SK-N-SH (cell line): ENCODE data around the gene PODXL. TPM values are rescaled to one million over a fixed set of nuclear protein-coding genes. Genes with fewer than 3 reads are reported as not detected.

Source experiments
- CTCF ChIA-PET: fragments of 300-600, 350-600 bp; formaldehyde crosslinking; extraction: SDS; loops from one replicate; lab custom pipeline; 2021; lab: Yijun Ruan, JAX
- POLR2A ChIA-PET: fragments of 350-600 bp; sonication (Branson Sonifier 250); formaldehyde crosslinking; extraction: SDS; loops from one replicate; lab custom pipeline; 2020; ENCODE audit warnings: antibody characterized with exemption, inconsistent platforms; lab: Yijun Ruan, JAX
- DNase-seq: peaks from one replicate; pipeline ENCODE4 v3.0.0; 2012
- H2AFZ ChIP-seq: fragments of 200-600 bp; sonication (generic); 2 replicates; pipeline ENCODE4 v1.8.1; 2016; ENCODE audit warnings: antibody characterized with exemption, mild to moderate bottlenecking, low read depth
- H3F3A ChIP-seq: fragments of 200-600 bp; sonication (generic); replicated peaks from 2 replicates; pipeline ENCODE3; 2016; ENCODE audit warnings: antibody characterized with exemption, mild to moderate bottlenecking; ENCODE audit not compliant: insufficient read depth
- H3K27ac ChIP-seq, 2 experiments: fragments of 200-500 bp in 1 of 2; fragments of 200-600 bp in 1 of 2; sonication (Bioruptor generic) in 1 of 2; sonication (generic), shearing (Covaris generic) in 1 of 2; 2 replicates each; pipeline versions ENCODE4 v1.5.1 to v1.6.1; 2014 to 2016; ENCODE audit warnings: low read depth in 2 of 2, inconsistent platforms in 1 of 2, low read length in 1 of 2, mild to moderate bottlenecking in 1 of 2, mixed read lengths in 1 of 2
- H3K27me3 ChIP-seq: fragments of 200-600 bp; sonication (generic), shearing (Covaris generic); 2 replicates; pipeline ENCODE4 v1.6.1; 2016; ENCODE audit warnings: mixed run types; ENCODE audit not compliant: insufficient read depth
- H3K36me3 ChIP-seq, 2 experiments: fragments of 200-500 bp in 1 of 2; fragments of 200-600 bp in 1 of 2; sonication (Bioruptor generic) in 1 of 2; sonication (generic) in 1 of 2; replicated peaks in 1 of 2; 2 replicates each; pipeline versions ENCODE3 to v1.5.1; 2014 to 2016; ENCODE audit warnings: low read length in 1 of 2, mild to moderate bottlenecking in 1 of 2; ENCODE audit not compliant: insufficient read depth in 2 of 2, control insufficient read depth in 1 of 2
- H3K4me1 ChIP-seq, 2 experiments: fragments of 200-500 bp in 1 of 2; fragments of 200-600 bp in 1 of 2; sonication (Bioruptor generic) in 1 of 2; sonication (generic), shearing (Covaris generic) in 1 of 2; 2 replicates each; pipeline versions ENCODE4 v1.5.1 to v1.6.1; 2014 to 2016; ENCODE audit warnings: low read depth in 1 of 2, low read length in 1 of 2, mixed run types in 1 of 2; ENCODE audit not compliant: insufficient read depth in 2 of 2, control insufficient read depth in 1 of 2
- H3K4me2 ChIP-seq: fragments of 200-600 bp; sonication (generic), shearing (Covaris generic); 2 replicates; pipeline ENCODE4 v1.6.1; 2017; ENCODE audit warnings: mixed run types
- H3K4me3 ChIP-seq, 2 experiments: fragments of 200-500 bp in 1 of 2; fragments of 200-600 bp in 1 of 2; sonication (Bioruptor generic) in 1 of 2; sonication (generic), shearing (Covaris generic) in 1 of 2; 2 replicates each; pipeline versions ENCODE4 v1.5.1 to v1.8.1; 2014 to 2016; ENCODE audit warnings: low read depth in 2 of 2, inconsistent platforms in 1 of 2, low read length in 1 of 2, mild to moderate bottlenecking in 1 of 2, mixed read lengths in 1 of 2, moderate library complexity in 1 of 2
- H3K79me2 ChIP-seq: fragments of 200-600 bp; sonication (generic); 2 replicates; pipeline ENCODE4 v1.8.1; 2017; ENCODE audit warnings: mild to moderate bottlenecking; ENCODE audit not compliant: insufficient read depth
- H3K9ac ChIP-seq: fragments of 200-600 bp; sonication (generic); 2 replicates; pipeline ENCODE4 v1.6.1; 2017; ENCODE audit warnings: mixed run types
- H3K9me2 ChIP-seq: fragments of 200-600 bp; sonication (generic); 2 replicates; pipeline ENCODE4 v1.6.1; 2017; ENCODE audit warnings: mixed run types
- H3K9me3 ChIP-seq: fragments of 200-600 bp; sonication (generic); 2 replicates; pipeline ENCODE4 v1.6.1; 2017; ENCODE audit warnings: mixed run types, mild to moderate bottlenecking, moderate library complexity
- H4K20me1 ChIP-seq: fragments of 200-600 bp; sonication (generic); 2 replicates; pipeline ENCODE4 v1.6.1; 2017; ENCODE audit warnings: mild to moderate bottlenecking, mixed run types; ENCODE audit not compliant: insufficient read depth
- CHD2 ChIP-seq: fragments of 150-350 bp; IDR thresholded peaks from 2 replicates; pipeline ENCODE4 v1.6.1; 2018; ENCODE audit warnings: low read length; ENCODE audit not compliant: partially characterized antibody
- ELF1 ChIP-seq: IDR thresholded peaks from 2 replicates; pipeline ENCODE4 v1.4.0; 2012
- EZH2phosphoT487 ChIP-seq: fragments of 200-600 bp; sonication (generic); IDR thresholded peaks from 2 replicates; pipeline ENCODE4 v1.6.1; 2017; ENCODE audit warnings: low read depth, mixed run types, mild to moderate bottlenecking, antibody characterized with exemption, moderate library complexity, borderline replicate concordance
- FOSL2 ChIP-seq: IDR thresholded peaks from 2 replicates; pipeline ENCODE4 v1.4.0; 2012; ENCODE audit warnings: low read depth, mild to moderate bottlenecking, moderate library complexity, borderline replicate concordance
- FOXJ3 ChIP-seq: sonication (generic); formaldehyde crosslinking; IDR thresholded peaks from 2 replicates; pipeline ENCODE4 v1.5.1; 2020; ENCODE audit warnings: mild to moderate bottlenecking, missing genetic modification reagents
- FOXM1 ChIP-seq: IDR thresholded peaks from 2 replicates; pipeline ENCODE4 v1.4.0; 2012; ENCODE audit warnings: low read depth, mild to moderate bottlenecking
- GABPA ChIP-seq: IDR thresholded peaks from 2 replicates; pipeline ENCODE4 v1.4.0; 2012; ENCODE audit warnings: low read depth, mild to moderate bottlenecking
- GATA2 ChIP-seq: sonication (generic); formaldehyde crosslinking; IDR thresholded peaks from 2 replicates; pipeline ENCODE4 v1.5.0; 2020; ENCODE audit warnings: mild to moderate bottlenecking, missing genetic modification reagents
- NFIC ChIP-seq: IDR thresholded peaks from 2 replicates; pipeline ENCODE4 v1.4.0; 2012; ENCODE audit warnings: borderline replicate concordance
- REST ChIP-seq: IDR thresholded peaks from 2 replicates; pipeline ENCODE4 v1.6.1; 2012; ENCODE audit warnings: mild to moderate bottlenecking, low read depth, low read length, moderate library complexity
- RXRA ChIP-seq: IDR thresholded peaks from 2 replicates; pipeline ENCODE4 v1.4.0; 2012; ENCODE audit warnings: low read depth, mild to moderate bottlenecking, borderline replicate concordance
- SIN3A ChIP-seq: IDR thresholded peaks from 2 replicates; pipeline ENCODE4 v1.6.1; 2012; ENCODE audit warnings: low read depth, mild to moderate bottlenecking, low read length, moderate library complexity, borderline replicate concordance
- ZBTB33 ChIP-seq: IDR thresholded peaks from 2 replicates; pipeline ENCODE4 v1.4.0; 2012; ENCODE audit warnings: low read depth, borderline replicate concordance
- whole genome bisulfite sequencing: methylation state at CpG from one replicate; pipeline ENCODE4 v1.1.6; 2017; ENCODE audit warnings: low lambda C conversion rate; 5-methylcytosine and 5-hydroxymethylcytosine counted together
- polyA plus RNA-seq, 3 experiments: library from polyadenylated mRNA; depleted of rRNA; stranded (reverse); fragments of >200 nt; gene quantifications; 2 replicates each; pipeline ENCODE4 v1.2.3, GENCODE V29; 2012

PODXL gene
- polyA plus RNA-seq, 1 of the 3 experiments (the other 2 are of a cell fraction) = 76.1 TPM

- TF ChIP-seq REST (no peak), FOSL2 (no peak), RXRA (no peak), GATA2 (CRISPR knock-in tag) (no peak)
- TF ChIP-seq, all 33 proteins: peak for 0
These were observed 94.4 kb downstream of the PODXL start (continued) for GRCh38 chr7:131462059-131462458.

DNA sequence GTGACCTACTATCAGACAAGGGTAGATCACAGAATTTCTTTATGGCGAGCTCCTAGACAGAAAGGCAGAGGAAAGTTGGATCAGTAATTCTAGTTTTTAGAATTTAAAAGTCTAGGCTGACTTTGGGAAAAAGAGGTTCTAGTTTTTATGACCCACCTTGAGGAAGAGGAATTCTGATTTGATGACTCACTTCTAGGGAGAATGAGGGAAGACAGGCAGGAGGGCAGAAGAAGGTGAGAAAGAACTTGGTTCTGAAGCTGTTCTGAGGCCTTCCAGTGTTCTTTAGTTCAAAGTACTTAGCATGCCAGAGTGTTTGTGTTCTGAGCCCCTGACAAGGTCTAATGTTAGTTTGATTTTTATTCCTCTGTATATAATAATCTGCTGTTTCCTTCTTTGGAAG lies 97.2 kb downstream of the PODXL start:
- no peak overlapping the region for H3K4me2 ChIP-seq
- no peaks in the 10 kb centered on the region for H4K20me1 ChIP-seq
- H3K79me2 ChIP-seq = no peaks in the 10 kb centered on the region
- ChIA-PET POLR2A (no interaction called here), CTCF (interaction anchor here (0.5 to 1.7 kb wide), 3 partner anchors 8 to 527 kb away, joined by 3 to 5 read pairs (median 3); no protein-coding TSS in a partner anchor)
- H3F3A ChIP-seq = peaks cover 18% of the 10 kb centered on the region
- H2AFZ ChIP-seq = no peak overlapping the region
- no peaks in the 10 kb centered on the region for H3K27me3 ChIP-seq
- no peaks in the 10 kb centered on the region for H3K9me3 ChIP-seq
- peaks cover 34 to 92% of the 10 kb centered on the region in 2 experiments for H3K36me3 ChIP-seq
- TF ChIP-seq NFIC (no peak), RXRA (no peak), CHD2 (no peak), ZBTB33 (no peak), FOXJ3 (CRISPR knock-in tag) (no peak), SIN3A (no peak), EZH2phosphoT487 (no peak), GABPA (no peak), FOXM1 (no peak), ELF1 (no peak)
- H3K4me3 ChIP-seq = no peak overlapping the region
- H3K9ac ChIP-seq = no peak overlapping the region
- 100% methylated on average over 1 of the region's 1 CpG for WGBS
- no peak overlapping the region for H3K27ac ChIP-seq
- no peaks in the 10 kb centered on the region for H3K4me1 ChIP-seq
- no peaks in the 10 kb centered on the region for H3K9me2 ChIP-seq
- no peak for DNase-seq
